Uterus (tissue), 4 donors: Measurements from ENCODE around the gene FHAD1. TPM values are rescaled to one million over a fixed set of nuclear protein-coding genes. Genes with fewer than 3 reads are reported as not detected.

ENCODE experiments used
- DNase-seq, 2 donors: peaks; one replicate each; pipeline ENCODE4 v3.0.0-alpha.2; 2019 to 2020
- H3K27ac ChIP-seq, 2 donors: fragments of 200-600 bp; sonication (generic); 1 replicate in 1 of 2; 2 replicates in 1 of 2; pipeline ENCODE4 v1.5.1; 2016 to 2018
- H3K27me3 ChIP-seq, 2 donors: fragments of 200-600 bp; sonication (generic); one replicate each; pipeline ENCODE4 v1.5.1; 2018 to 2019; ENCODE audit warnings: control low read depth in 1 of 2
- H3K36me3 ChIP-seq, 2 donors: fragments of 200-600 bp; sonication (generic); one replicate each; pipeline ENCODE4 v1.5.1; 2019; ENCODE audit warnings: control low read depth in 1 of 2
- H3K4me1 ChIP-seq, 2 donors: fragments of 200-600 bp; sonication (generic); one replicate each; pipeline ENCODE4 v1.5.1; 2018 to 2019; ENCODE audit warnings: control low read depth in 1 of 2
- H3K4me3 ChIP-seq, 2 donors: fragments of 200-600 bp; sonication (generic); 1 replicate in 1 of 2; 2 replicates in 1 of 2; pipeline ENCODE4 v1.5.1; 2018 to 2019; ENCODE audit warnings: mild to moderate bottlenecking in 1 of 2
- H3K9me3 ChIP-seq, 2 donors: fragments of 200-600 bp; sonication (generic); one replicate each; pipeline ENCODE4 v1.5.1; 2019; ENCODE audit warnings: control low read depth in 1 of 2
- POLR2A ChIP-seq, 2 donors: fragments of 450-650 bp; IDR thresholded peaks; one replicate each; pipeline ENCODE4 v1.6.1; 2016; ENCODE audit warnings: antibody characterized with exemption in 2 of 2, mild to moderate bottlenecking in 1 of 2, moderate library complexity in 1 of 2
- intact Hi-C: fragments of 100-400 bp; cut with DNase I; formaldehyde crosslinking; loops from one replicate; pipeline ENCODE4 v1.15.1; 2023; ENCODE audit warnings: low total_unique reads
- total RNA-seq, 4 donors: library from RNA; depleted of rRNA in 3 of 4; stranded (reverse); fragments of >200 nt in 3 of 4; gene quantifications; one replicate each; pipeline versions ENCODE4 v1.1.0 to v1.2.4, GENCODE V29; 2014 to 2023
- TF ChIP-seq, protein P1 (sequence below), 4 experiments: fragments of 200-600 bp in 2 of 4; fragments of 450-650 bp in 2 of 4; sonication (generic) in 2 of 4; IDR thresholded peaks; one replicate each; pipeline ENCODE4 v1.5.1; 2016 to 2019; ENCODE audit warnings: antibody characterized with exemption in 4 of 4, mild to moderate bottlenecking in 2 of 4, moderate library complexity in 1 of 4
- donor health status: DM: yes; HTN: yes; CAD: no.

FHAD1 gene
- 1 to 10 TPM in 2 of 4 donors, not detected in 2; 1.1 to 4.1 TPM for total RNA-seq

DNA sequence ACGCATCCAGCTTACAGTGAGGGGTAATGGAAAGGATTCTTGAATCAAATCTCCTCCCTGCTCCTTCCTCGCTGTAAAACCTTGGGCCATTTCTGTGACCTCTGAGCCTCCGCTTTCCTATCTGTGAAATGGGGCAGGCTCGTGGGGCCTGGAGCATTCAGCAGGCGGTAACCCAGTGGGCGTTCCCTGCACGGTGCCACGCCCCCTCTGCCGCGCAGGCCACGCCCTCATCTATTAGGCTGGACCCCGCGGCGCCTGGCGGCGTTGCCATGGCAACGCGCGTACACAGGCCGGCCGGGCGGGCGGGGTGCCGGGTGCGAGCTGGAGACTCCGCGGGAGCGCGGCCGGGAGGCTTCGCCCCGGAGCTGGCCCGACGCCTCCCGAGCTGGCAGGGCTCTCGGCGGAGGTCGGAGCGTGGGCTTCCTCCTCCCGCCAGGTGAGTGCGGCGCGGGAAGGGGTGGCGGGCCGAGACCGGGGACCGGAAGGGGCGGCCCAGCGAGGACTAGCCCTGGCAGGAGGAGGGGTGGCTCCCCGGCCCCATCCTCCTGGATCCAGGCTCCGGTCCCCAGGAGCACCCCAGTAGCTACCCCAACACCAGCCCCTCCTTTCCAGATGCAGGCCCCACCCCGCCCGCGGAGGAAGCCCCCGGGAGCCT, at the start of gene FHAD1:
Gene FHAD1, plus strand, starts transcription at position 264 of the 655 bp plus-strand sequence. CDS start 4,562 bp downstream, outside the sequence.
- Histone ChIP-seq H3K4me3 (peak within 1 kb of the TSS in 1 of 2 donors; percentile 36), H3K27me3 (no peaks in the 10 kb centered on the region), H3K36me3 (no peaks in the 10 kb centered on the region), H3K4me1 (peaks cover 0 to 5% of the 10 kb centered on the region in 2 donors), H3K27ac (no peak within 1 kb of the TSS), H3K9me3 (no peaks in the 10 kb centered on the region)
- TF ChIP-seq POLR2A (IDR thresholded peaks at IDR 0.05): no peak
- TF ChIP-seq, protein P1, sequence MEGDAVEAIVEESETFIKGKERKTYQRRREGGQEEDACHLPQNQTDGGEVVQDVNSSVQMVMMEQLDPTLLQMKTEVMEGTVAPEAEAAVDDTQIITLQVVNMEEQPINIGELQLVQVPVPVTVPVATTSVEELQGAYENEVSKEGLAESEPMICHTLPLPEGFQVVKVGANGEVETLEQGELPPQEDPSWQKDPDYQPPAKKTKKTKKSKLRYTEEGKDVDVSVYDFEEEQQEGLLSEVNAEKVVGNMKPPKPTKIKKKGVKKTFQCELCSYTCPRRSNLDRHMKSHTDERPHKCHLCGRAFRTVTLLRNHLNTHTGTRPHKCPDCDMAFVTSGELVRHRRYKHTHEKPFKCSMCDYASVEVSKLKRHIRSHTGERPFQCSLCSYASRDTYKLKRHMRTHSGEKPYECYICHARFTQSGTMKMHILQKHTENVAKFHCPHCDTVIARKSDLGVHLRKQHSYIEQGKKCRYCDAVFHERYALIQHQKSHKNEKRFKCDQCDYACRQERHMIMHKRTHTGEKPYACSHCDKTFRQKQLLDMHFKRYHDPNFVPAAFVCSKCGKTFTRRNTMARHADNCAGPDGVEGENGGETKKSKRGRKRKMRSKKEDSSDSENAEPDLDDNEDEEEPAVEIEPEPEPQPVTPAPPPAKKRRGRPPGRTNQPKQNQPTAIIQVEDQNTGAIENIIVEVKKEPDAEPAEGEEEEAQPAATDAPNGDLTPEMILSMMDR (IDR thresholded peaks at IDR 0.05): no peak
- DNase-seq: peak in 1 of 2 donors; percentile 47
- intact Hi-C loops: no loop called here

DNA sequence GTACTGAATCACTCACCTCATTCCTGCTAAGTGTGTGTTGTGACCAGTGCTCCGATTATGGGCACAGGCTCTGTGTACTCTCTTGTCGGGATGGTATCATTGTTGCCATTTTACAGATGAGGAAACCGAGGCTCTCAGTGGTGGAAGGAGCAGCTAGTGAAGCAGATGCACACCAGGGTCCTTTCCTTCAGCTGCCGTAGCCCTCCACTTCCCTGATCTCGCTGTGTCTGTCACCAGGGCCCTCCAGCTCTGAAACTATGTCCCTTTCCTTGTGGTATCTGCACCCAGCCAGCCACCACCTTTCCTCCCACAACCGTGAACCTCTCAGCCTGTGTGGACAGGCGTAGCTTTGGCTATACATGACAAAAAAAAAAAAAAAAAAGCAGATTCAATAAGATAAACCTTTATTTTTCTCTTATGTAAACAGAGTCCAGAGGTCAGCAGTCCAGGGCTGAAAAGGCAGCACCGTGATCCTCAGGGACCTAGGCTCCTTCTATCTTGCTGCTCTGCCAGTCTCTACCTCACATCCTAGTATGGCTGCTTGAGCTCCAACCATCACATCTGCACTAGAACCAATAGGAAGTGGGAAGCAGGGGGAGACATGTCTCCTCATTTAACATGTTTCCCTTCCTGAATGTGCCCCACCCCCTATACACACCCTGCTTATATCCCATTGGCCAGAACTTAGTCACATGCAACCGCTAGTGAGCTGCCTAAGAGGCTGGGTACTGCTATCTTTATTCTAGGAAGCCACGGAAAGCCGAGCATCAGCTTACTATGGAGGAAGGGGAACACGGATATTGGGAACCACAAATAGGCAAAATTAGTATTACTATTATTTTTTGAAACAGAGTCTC, 49.2 kb upstream of the FHAD1 start:
- Histone ChIP-seq H3K27ac (no peak overlapping the region), H3K4me3 (no peak overlapping the region), H3K9me3 (no peaks in the 10 kb centered on the region), H3K36me3 (no peaks in the 10 kb centered on the region), H3K27me3 (no peaks in the 10 kb centered on the region), H3K4me1 (no peaks in the 10 kb centered on the region)
- no peak for DNase-seq
- TF ChIP-seq, protein P1 (IDR thresholded peaks at IDR 0.05): no peak
- TF ChIP-seq POLR2A (IDR thresholded peaks at IDR 0.05): no peak
- intact Hi-C loops: no loop called here

GRCh38 chr1:15198684-15199083, 48.3 kb upstream of the FHAD1 start:
- no peaks in the 10 kb centered on the region for H3K27me3 ChIP-seq
- TF ChIP-seq, protein P1 (IDR thresholded peaks at IDR 0.05): no peak
- no peak for TF ChIP-seq POLR2A (IDR thresholded peaks at IDR 0.05)
- no peak overlapping the region for H3K27ac ChIP-seq
- no peak overlapping the region for H3K4me3 ChIP-seq
- intact Hi-C loops: no loop called here
- no peaks in the 10 kb centered on the region for H3K9me3 ChIP-seq
- H3K36me3 ChIP-seq: no peaks in the 10 kb centered on the region
- H3K4me1 ChIP-seq: no peaks in the 10 kb centered on the region
- no peak for DNase-seq

- DNase-seq: no peak
- H3K4me1 ChIP-seq: no peaks in the 10 kb centered on the region
- no peaks in the 10 kb centered on the region for H3K36me3 ChIP-seq
- no peak overlapping the region for H3K4me3 ChIP-seq
- H3K27ac ChIP-seq: no peak overlapping the region
- intact Hi-C loops: no loop called here
- TF ChIP-seq POLR2A (IDR thresholded peaks at IDR 0.05): no peak
- TF ChIP-seq, protein P1 (IDR thresholded peaks at IDR 0.05): no peak
- H3K9me3 ChIP-seq: no peaks in the 10 kb centered on the region
- H3K27me3 ChIP-seq: no peaks in the 10 kb centered on the region
These were observed 45.8 kb upstream of the FHAD1 start for GRCh38 chr1:15201221-15201620.
